B cell (primary cell): ENCODE data around the gene LZTS2.

Experiments
- EZH2 ChIP-seq: IDR thresholded peaks from 2 replicates; pipeline ENCODE4 v1.6.1; 2012; ENCODE audit warnings: borderline replicate concordance, low read depth, mild to moderate bottlenecking, moderate library complexity, low read length; ENCODE audit not compliant: insufficient read depth, poor library complexity, severe bottlenecking
- TF ChIP-seq, protein P1 (sequence below): fragments of 200-600 bp; IDR thresholded peaks from one replicate; pipeline ENCODE4 v1.8.0; 2022; ENCODE audit warnings: antibody characterized with exemption, mild to moderate bottlenecking

- TF ChIP-seq, protein P1, sequence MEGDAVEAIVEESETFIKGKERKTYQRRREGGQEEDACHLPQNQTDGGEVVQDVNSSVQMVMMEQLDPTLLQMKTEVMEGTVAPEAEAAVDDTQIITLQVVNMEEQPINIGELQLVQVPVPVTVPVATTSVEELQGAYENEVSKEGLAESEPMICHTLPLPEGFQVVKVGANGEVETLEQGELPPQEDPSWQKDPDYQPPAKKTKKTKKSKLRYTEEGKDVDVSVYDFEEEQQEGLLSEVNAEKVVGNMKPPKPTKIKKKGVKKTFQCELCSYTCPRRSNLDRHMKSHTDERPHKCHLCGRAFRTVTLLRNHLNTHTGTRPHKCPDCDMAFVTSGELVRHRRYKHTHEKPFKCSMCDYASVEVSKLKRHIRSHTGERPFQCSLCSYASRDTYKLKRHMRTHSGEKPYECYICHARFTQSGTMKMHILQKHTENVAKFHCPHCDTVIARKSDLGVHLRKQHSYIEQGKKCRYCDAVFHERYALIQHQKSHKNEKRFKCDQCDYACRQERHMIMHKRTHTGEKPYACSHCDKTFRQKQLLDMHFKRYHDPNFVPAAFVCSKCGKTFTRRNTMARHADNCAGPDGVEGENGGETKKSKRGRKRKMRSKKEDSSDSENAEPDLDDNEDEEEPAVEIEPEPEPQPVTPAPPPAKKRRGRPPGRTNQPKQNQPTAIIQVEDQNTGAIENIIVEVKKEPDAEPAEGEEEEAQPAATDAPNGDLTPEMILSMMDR = no peak
- TF ChIP-seq EZH2 = no peak
These were observed 4.1 kb downstream of the LZTS2 start for GRCh38 chr10:101003639-101004206.
